ENCODE data around the gene EXOC4. TPM values are rescaled to one million over a fixed set of nuclear protein-coding genes. Genes with fewer than 3 reads are reported as not detected.

Gene EXOC4
- total and polyA plus RNA-seq, 7 donors: 16.4 to 76.7 (median 50.7) TPM

- intact Hi-C loops (cut with DNase I): no loop called here
- H3K4me1 ChIP-seq: no peaks in the 10 kb centered on the region
- H3K4me3 ChIP-seq: no peak overlapping the region
- WGBS, 2 donors: 91% methylated on average over 2 of the region's 2 CpGs
- no peaks in the 10 kb centered on the region for H3K27me3 ChIP-seq
- no peaks in the 10 kb centered on the region for H3K36me3 ChIP-seq
- no peak for DNase-seq
- H3K27ac ChIP-seq: no peak overlapping the region
- H3K9me3 ChIP-seq: no peaks in the 10 kb centered on the region
- TF ChIP-seq POLR2A (IDR thresholded peaks at IDR 0.05): no peak
- no peak for TF ChIP-seq CTCF (IDR thresholded peaks at IDR 0.05)
- no peak for TF ChIP-seq POLR2AphosphoS5 (IDR thresholded peaks at IDR 0.05)
- no peak for TF ChIP-seq EP300 (IDR thresholded peaks at IDR 0.05)
These were observed 718.7 kb downstream of the EXOC4 start for GRCh38 chr7:133971625-133972024.

GRCh38 chr7:133973710-133974109 lies 720.8 kb downstream of the EXOC4 start:
- H3K36me3 ChIP-seq: no peaks in the 10 kb centered on the region
- no peaks in the 10 kb centered on the region for H3K4me1 ChIP-seq
- H3K4me3 ChIP-seq: no peak overlapping the region
- TF ChIP-seq POLR2AphosphoS5 (IDR thresholded peaks at IDR 0.05) (no peak), EP300 (IDR thresholded peaks at IDR 0.05) (no peak), CTCF (IDR thresholded peaks at IDR 0.05) (no peak), POLR2A (IDR thresholded peaks at IDR 0.05) (no peak)
- no peaks in the 10 kb centered on the region for H3K9me3 ChIP-seq
- H3K27me3 ChIP-seq: no peaks in the 10 kb centered on the region
- H3K27ac ChIP-seq: no peak overlapping the region
- 93 to 95% methylated on average over 2 of the region's 2 CpGs for WGBS, 2 donors
- intact Hi-C loops (cut with DNase I): no loop called here
- DNase-seq: no peak

GRCh38 chr7:133975130-133975529 lies 722.3 kb downstream of the EXOC4 start:
- DNase-seq: no peak
- Histone ChIP-seq H3K4me1 (no peaks in the 10 kb centered on the region), H3K27me3 (no peaks in the 10 kb centered on the region), H3K27ac (no peak overlapping the region), H3K9me3 (no peaks in the 10 kb centered on the region), H3K36me3 (no peaks in the 10 kb centered on the region), H3K4me3 (no peak overlapping the region)
- TF ChIP-seq EP300 (IDR thresholded peaks at IDR 0.05) (no peak), POLR2A (IDR thresholded peaks at IDR 0.05) (no peak), CTCF (IDR thresholded peaks at IDR 0.05) (no peak), POLR2AphosphoS5 (IDR thresholded peaks at IDR 0.05) (no peak)
- intact Hi-C loops (cut with DNase I): no loop called here

- H3K27ac ChIP-seq: no peak overlapping the region
- no peak overlapping the region for H3K4me3 ChIP-seq
- no peaks in the 10 kb centered on the region for H3K9me3 ChIP-seq
- no peaks in the 10 kb centered on the region for H3K4me1 ChIP-seq
- TF ChIP-seq CTCF (IDR thresholded peaks at IDR 0.05): no peak
- TF ChIP-seq POLR2A (IDR thresholded peaks at IDR 0.05): no peak
- no peak for TF ChIP-seq EP300 (IDR thresholded peaks at IDR 0.05)
- no peak for TF ChIP-seq POLR2AphosphoS5 (IDR thresholded peaks at IDR 0.05)
- no peak for DNase-seq
- H3K27me3 ChIP-seq: no peaks in the 10 kb centered on the region
- WGBS, 2 donors: 92 to 98% methylated on average over 1 of the region's 1 CpG
- intact Hi-C loops (cut with DNase I): no loop called here
- no peaks in the 10 kb centered on the region for H3K36me3 ChIP-seq
These were observed 723.3 kb downstream of the EXOC4 start for GRCh38 chr7:133976140-133976539.

All from sigmoid colon (tissue), 7 donors.